ENCODE results near the gene LHPP. TPM values are rescaled to one million over a fixed set of nuclear protein-coding genes. Genes with fewer than 3 reads are reported as not detected.

LHPP gene
- total RNA-seq, 1 donor from 2014 or later, result 35.9 TPM

GRCh38 chr10:124521429-124521871, 59.8 kb downstream of the LHPP start:
- DNase-seq (ENCODE audit: low spot score), result no peak

- no peak for DNase-seq (ENCODE audit: low spot score)
These were observed 60.7 kb downstream of the LHPP start for GRCh38 chr10:124522131-124522932.

GRCh38 chr10:124522933-124523871, 61.6 kb downstream of the LHPP start:
- no peak for DNase-seq (ENCODE audit: low spot score)

- no peak for DNase-seq (ENCODE audit: low spot score)
These were observed 62.3 kb downstream of the LHPP start for GRCh38 chr10:124523901-124524300.

GRCh38 chr10:124524991-124525653, 63.5 kb downstream of the LHPP start:
- DNase-seq (ENCODE audit: low spot score), result peak; percentile 66

GRCh38 chr10:124525751-124526600, 64.4 kb downstream of the LHPP start:
- no peak for DNase-seq (ENCODE audit: low spot score)

- no peak for DNase-seq (ENCODE audit: low spot score)
These were observed 65.1 kb downstream of the LHPP start for GRCh38 chr10:124526621-124527267.

- no peak for DNase-seq (ENCODE audit: low spot score)
These were observed 66.3 kb downstream of the LHPP start for GRCh38 chr10:124527874-124528395.

- no peak for DNase-seq (ENCODE audit: low spot score)
These were observed 68.1 kb downstream of the LHPP start for GRCh38 chr10:124529661-124530214.

- peak; percentile 87 for DNase-seq (ENCODE audit: low spot score)
These were observed 68.6 kb downstream of the LHPP start for GRCh38 chr10:124530215-124530665.

- no peak for DNase-seq (ENCODE audit: low spot score)
These were observed 69.2 kb downstream of the LHPP start for GRCh38 chr10:124530816-124531215.

- no peak for DNase-seq (ENCODE audit: low spot score)
These were observed 70.6 kb downstream of the LHPP start for GRCh38 chr10:124532106-124532641.

GRCh38 chr10:124532788-124533187, 71.2 kb downstream of the LHPP start:
- no peak for DNase-seq (ENCODE audit: low spot score)

- no peak for DNase-seq (ENCODE audit: low spot score)
These were observed 71.6 kb downstream of the LHPP start for GRCh38 chr10:124533266-124533665.

- no peak for DNase-seq (ENCODE audit: low spot score)
These were observed 72.7 kb downstream of the LHPP start for GRCh38 chr10:124534231-124534798.

- DNase-seq (ENCODE audit: low spot score), result no peak
These were observed 73.4 kb downstream of the LHPP start for GRCh38 chr10:124534826-124535601.

- DNase-seq (ENCODE audit: low spot score), result no peak
These were observed 74.3 kb downstream of the LHPP start for GRCh38 chr10:124535731-124536495.
